GM12891 (cell line): Measurements from ENCODE around the gene PPARG.

Experiments
- POLR2A ChIP-seq: IDR thresholded peaks from 2 replicates; pipeline ENCODE4 v1.6.1; 2011; ENCODE audit warnings: low read depth, low read length, control low read depth
- POLR2AphosphoS5 ChIP-seq: IDR thresholded peaks from 2 replicates; pipeline ENCODE4 v1.6.1; 2011; ENCODE audit warnings: low read depth, low read length, control low read depth
- SPI1 ChIP-seq: IDR thresholded peaks from 2 replicates; pipeline ENCODE4 v1.6.1; 2011; ENCODE audit warnings: low read depth, low read length, control low read depth
- TAF1 ChIP-seq: IDR thresholded peaks from 2 replicates; pipeline ENCODE4 v1.6.1; 2011; ENCODE audit warnings: low read depth, low read length, control low read depth

DNA sequence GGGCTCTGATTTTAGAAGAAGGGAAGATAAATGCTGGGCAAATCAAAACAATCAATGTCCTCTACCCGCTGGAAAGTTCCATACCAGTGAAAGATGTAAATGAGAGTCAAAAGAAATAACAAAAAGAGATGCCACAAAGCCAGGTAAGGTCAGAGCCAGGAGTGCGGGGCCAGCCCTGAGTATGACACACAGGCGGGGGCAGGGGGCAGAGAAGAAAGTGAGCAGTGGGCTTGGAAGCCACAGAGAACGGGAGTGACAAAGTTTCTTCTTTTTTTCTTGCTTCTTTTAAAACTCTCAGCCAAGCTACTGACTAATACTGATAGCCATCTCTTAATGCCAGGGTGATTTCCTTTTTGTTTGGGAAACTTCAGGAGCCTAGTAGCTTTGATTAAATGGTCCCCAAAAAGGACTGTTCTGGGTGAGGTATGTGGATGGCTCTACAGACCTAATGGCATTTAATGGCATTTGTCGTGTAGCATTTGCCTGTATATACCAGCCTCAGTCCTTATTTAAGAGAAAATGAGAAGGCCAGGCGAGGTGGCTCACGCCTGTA, 172.3 kb downstream of the PPARG start:
- TF ChIP-seq POLR2A (no peak), POLR2AphosphoS5 (no peak), TAF1 (no peak), SPI1 (no peak)
